Breast epithelium (tissue), 3 donors: ENCODE data around the gene KCNQ5.

Experiments used
- CTCF ChIP-seq, 3 donors: fragments of 450-650 bp; IDR thresholded peaks; one replicate each; pipeline ENCODE4 v1.5.1; 2016 to 2017; ENCODE audit warnings: antibody characterized with exemption in 3 of 3, mild to moderate bottlenecking in 3 of 3, moderate library complexity in 3 of 3
- POLR2A ChIP-seq: fragments of 450-650 bp; IDR thresholded peaks from one replicate; pipeline ENCODE4 v1.6.1; 2016; ENCODE audit warnings: antibody characterized with exemption, mild to moderate bottlenecking, moderate library complexity
- POLR2AphosphoS5 ChIP-seq, 3 donors: sonication (generic); formaldehyde crosslinking; IDR thresholded peaks; one replicate each; pipeline ENCODE4 v1.6.1; 2017; ENCODE audit warnings: antibody characterized with exemption in 3 of 3

- TF ChIP-seq POLR2AphosphoS5 (IDR thresholded peaks at IDR 0.05) (no peak), POLR2A (no peak), CTCF (IDR thresholded peaks at IDR 0.05) (no peak)
Observed at GRCh38 chr6:72704979-72705378, 83.1 kb downstream of the KCNQ5 start.
